OCI-LY3 (cell line): Measurements from ENCODE around the gene NPIPB8.
"Not testable (repeated sequence)": the region's sequence is repeated elsewhere in the genome, so short reads cannot be mapped to it uniquely, and the experiment has no call there.

Experiments
- H2AFZ ChIP-seq: fragments of 200-600, 300-600 bp; shearing (Covaris generic); 2 replicates; pipeline ENCODE4 v1.6.0; 2014; ENCODE audit warnings: antibody characterized with exemption, low read depth, low read length
- H3K27ac ChIP-seq: fragments of 200-600, 300-600 bp; sonication (generic); 2 replicates; pipeline ENCODE4 v1.5.1; 2014; ENCODE audit warnings: mild to moderate bottlenecking, low read length, moderate library complexity, mixed read lengths
- H3K27me3 ChIP-seq: fragments of 200-600, 300-600 bp; sonication (generic); 2 replicates; pipeline ENCODE4 v1.6.1; 2014; ENCODE audit warnings: low read depth, low read length, mixed read lengths
- H3K36me3 ChIP-seq: fragments of 200-600, 300-600 bp; sonication (generic); replicated peaks from 2 replicates; pipeline ENCODE3; 2014; ENCODE audit warnings: low read depth, low read length, mixed read lengths
- H3K4me1 ChIP-seq: fragments of 300-600, 200-600 bp; sonication (generic); 2 replicates; pipeline ENCODE4 v1.6.1; 2014; ENCODE audit warnings: low read length, mixed read lengths
- H3K4me2 ChIP-seq: fragments of 200-600, 300-600 bp; sonication (generic); 2 replicates; pipeline ENCODE4 v1.6.1; 2014; ENCODE audit warnings: low read length, mixed read lengths
- H3K4me3 ChIP-seq: fragments of 300-600, 200-600 bp; sonication (generic); 2 replicates; pipeline ENCODE4 v1.5.1; 2014; ENCODE audit warnings: antibody characterized with exemption, mild to moderate bottlenecking, low read length, moderate library complexity
- H3K79me2 ChIP-seq: fragments of 300-600, 200-600 bp; shearing (Covaris generic); 2 replicates; pipeline ENCODE4 v1.6.1; 2014; ENCODE audit warnings: mild to moderate bottlenecking, low read length, mixed read lengths
- H3K9ac ChIP-seq: fragments of 300-600, 200-600 bp; shearing (Covaris generic); 2 replicates; pipeline ENCODE4 v1.6.0; 2014; ENCODE audit warnings: mild to moderate bottlenecking, low read length, moderate library complexity
- H3K9me3 ChIP-seq: fragments of 200-600, 300-600 bp; shearing (Covaris generic); 2 replicates; pipeline ENCODE4 v1.6.1; 2014; ENCODE audit warnings: low read length, mixed read lengths; ENCODE audit not compliant: insufficient read depth
- H4K20me1 ChIP-seq: fragments of 200-600, 300-600 bp; sonication (generic); 2 replicates; pipeline ENCODE4 v1.6.1; 2016; ENCODE audit warnings: low read length, mixed read lengths; ENCODE audit not compliant: insufficient read depth
- EZH2phosphoT487 ChIP-seq: fragments of 200-600 bp; shearing (Covaris generic); IDR thresholded peaks from 2 replicates; pipeline ENCODE4 v1.6.1; 2018; ENCODE audit warnings: antibody characterized with exemption, mixed run types, low read depth
- TF ChIP-seq, protein P1 (sequence below): fragments of 200-600, 300-600 bp; sonication (generic); IDR thresholded peaks from 2 replicates; pipeline ENCODE4 v1.5.1; 2014; ENCODE audit warnings: antibody characterized with exemption, low read length, low read depth

NPIPB8 gene

DNA sequence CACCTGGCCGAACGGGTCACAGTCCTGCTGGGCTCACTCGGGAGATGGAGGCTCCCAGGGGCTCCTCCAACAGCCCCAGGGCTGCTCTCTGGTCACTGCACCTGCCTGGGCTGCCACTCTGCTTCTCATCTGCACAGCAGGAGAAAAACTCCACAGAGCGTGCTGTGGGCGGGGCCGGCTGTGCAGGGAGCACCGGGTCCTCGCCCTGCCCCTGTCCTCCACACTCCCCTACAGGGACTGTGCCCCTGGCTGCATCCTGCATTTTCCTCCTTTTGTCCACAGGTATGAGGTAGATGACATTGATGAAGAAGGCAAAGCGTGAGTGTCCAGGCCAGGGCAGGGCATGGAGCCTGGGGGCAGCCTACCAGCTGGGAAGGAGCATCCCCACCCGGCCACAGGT is 35.8 kb upstream of the NPIPB8 start:
- not testable (repeated sequence) for H4K20me1 ChIP-seq, H3K79me2 ChIP-seq, H3K4me2 ChIP-seq, H3K9ac ChIP-seq, H3K27me3 ChIP-seq, H3K36me3 ChIP-seq, H3K4me3 ChIP-seq, H2AFZ ChIP-seq, H3K4me1 ChIP-seq, H3K27ac ChIP-seq, H3K9me3 ChIP-seq

DNA sequence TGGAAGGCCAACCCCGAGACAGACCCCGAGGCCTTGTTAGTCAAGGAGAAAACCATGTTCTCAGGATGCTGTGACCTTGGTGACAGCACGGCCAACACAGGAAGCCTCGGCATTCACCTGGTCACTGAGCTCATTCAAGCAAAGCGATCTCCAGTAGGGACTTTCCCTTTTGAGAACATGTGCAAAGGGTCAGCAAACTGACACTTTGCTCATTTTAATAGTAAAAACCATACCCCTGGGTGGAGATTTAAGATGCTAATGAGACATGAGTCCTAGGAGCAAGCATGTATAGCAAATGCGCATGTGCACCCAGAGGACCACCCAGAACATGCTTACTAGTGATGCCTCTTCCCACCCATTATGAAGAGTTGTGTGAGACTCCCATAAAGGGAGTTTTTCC is 35.3 kb upstream of the NPIPB8 start:
- Histone ChIP-seq H3K4me3 (no peak overlapping the region), H3K36me3 (no peaks in the 10 kb centered on the region), H3K27me3 (no peaks in the 10 kb centered on the region), H3K9me3 (no peaks in the 10 kb centered on the region), H3K79me2 (no peaks in the 10 kb centered on the region), H3K27ac (no peak overlapping the region), H4K20me1 (no peaks in the 10 kb centered on the region), H2AFZ (no peak overlapping the region), H3K4me2 (no peak overlapping the region), H3K4me1 (no peaks in the 10 kb centered on the region), H3K9ac (no peak overlapping the region)
- TF ChIP-seq, protein P1, sequence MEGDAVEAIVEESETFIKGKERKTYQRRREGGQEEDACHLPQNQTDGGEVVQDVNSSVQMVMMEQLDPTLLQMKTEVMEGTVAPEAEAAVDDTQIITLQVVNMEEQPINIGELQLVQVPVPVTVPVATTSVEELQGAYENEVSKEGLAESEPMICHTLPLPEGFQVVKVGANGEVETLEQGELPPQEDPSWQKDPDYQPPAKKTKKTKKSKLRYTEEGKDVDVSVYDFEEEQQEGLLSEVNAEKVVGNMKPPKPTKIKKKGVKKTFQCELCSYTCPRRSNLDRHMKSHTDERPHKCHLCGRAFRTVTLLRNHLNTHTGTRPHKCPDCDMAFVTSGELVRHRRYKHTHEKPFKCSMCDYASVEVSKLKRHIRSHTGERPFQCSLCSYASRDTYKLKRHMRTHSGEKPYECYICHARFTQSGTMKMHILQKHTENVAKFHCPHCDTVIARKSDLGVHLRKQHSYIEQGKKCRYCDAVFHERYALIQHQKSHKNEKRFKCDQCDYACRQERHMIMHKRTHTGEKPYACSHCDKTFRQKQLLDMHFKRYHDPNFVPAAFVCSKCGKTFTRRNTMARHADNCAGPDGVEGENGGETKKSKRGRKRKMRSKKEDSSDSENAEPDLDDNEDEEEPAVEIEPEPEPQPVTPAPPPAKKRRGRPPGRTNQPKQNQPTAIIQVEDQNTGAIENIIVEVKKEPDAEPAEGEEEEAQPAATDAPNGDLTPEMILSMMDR: no peak
- no peak for TF ChIP-seq EZH2phosphoT487

DNA sequence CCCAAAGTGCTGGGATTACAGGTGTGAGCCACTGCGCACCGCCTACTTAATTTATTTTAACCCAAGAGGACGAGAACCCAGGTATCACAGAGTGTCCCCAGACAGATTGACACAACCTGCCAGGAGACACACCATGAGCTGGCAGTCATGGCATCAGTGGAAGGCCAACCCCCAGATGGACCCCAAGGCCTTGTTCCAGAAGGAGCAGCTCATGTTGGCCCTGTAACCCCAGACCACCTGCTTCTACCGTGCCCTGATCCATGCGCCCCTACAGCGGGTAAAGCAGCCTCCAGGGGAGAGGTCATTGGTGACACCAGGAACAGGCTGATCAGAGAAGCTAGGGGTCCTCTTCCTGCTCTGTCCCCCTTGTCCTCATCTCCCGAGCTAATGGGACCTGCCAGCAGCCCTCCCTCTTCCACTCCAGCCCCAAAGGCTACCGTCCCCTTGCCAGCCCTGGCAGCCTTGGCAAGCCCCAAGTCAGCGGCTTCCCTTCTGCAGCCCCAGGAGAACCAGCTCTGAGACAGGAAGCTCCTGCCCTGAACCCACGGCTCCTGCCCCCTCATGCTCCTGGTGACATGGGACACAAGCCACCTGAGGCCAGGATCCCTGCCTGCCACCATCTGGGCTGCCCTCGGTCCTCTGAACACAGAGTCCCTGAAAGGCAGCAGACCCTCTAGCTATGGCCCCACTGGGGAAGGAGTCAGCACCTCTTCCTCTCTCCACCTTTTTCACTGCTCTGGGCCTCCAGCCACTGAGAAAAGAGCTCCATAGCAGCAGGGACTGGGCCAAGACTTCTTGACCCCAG is 34.3 kb upstream of the NPIPB8 start:
- no peak overlapping the region for H3K4me2 ChIP-seq

DNA sequence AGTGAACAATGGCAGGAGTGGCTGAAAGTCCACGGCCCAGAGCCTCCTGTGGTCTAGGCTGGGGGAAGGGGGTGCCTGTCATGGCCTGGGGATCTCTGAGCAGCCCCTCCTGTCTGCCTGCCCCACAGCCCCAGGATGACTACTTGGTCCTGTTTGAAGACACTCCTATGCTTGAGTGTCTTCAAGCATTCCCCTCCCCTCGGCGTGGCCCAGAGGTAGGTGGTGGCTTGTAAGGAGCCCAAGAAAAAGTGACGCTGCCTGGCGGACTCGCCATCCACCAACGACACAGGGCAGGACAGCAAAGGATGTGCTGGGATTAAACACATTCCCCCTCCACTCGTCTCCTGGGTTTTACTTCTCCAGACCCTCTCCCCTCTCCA is 33.7 kb upstream of the NPIPB8 start:
- Histone ChIP-seq H3K27me3 (no peaks in the 10 kb centered on the region), H2AFZ (no peak overlapping the region), H3K4me1 (no peaks in the 10 kb centered on the region), H3K4me2 (no peak overlapping the region), H3K9me3 (no peaks in the 10 kb centered on the region), H3K27ac (no peak overlapping the region), H3K9ac (no peak overlapping the region), H3K36me3 (no peaks in the 10 kb centered on the region), H3K4me3 (no peak overlapping the region), H3K79me2 (no peaks in the 10 kb centered on the region), H4K20me1 (no peaks in the 10 kb centered on the region)
- no peak for TF ChIP-seq EZH2phosphoT487
- TF ChIP-seq, protein P1: no peak

More for the DNA sequence above, 34.3 kb upstream of the NPIPB8 start:
- no peak for TF ChIP-seq EZH2phosphoT487
- TF ChIP-seq, protein P1: no peak
- Histone ChIP-seq H3K4me1 (no peaks in the 10 kb centered on the region), H3K27ac (no peak overlapping the region), H4K20me1 (no peaks in the 10 kb centered on the region), H2AFZ (no peak overlapping the region), H3K9me3 (no peaks in the 10 kb centered on the region), H3K27me3 (no peaks in the 10 kb centered on the region), H3K36me3 (no peaks in the 10 kb centered on the region), H3K4me3 (no peak overlapping the region), H3K79me2 (no peaks in the 10 kb centered on the region), H3K9ac (no peak overlapping the region)
